ENCODE data around the gene PRCC.
A peak's percentile ranks its signal among the peaks of the same experiment; 100 is the strongest.
"Not testable (repeated sequence)": the region's sequence is repeated elsewhere in the genome, so short reads cannot be mapped to it uniquely, and the experiment has no call there.

PRCC gene

GRCh38 chr1:156744786-156745419 lies 22.4 kb upstream of the PRCC start:
- DNase-seq, result no peak

- DNase-seq, result no peak
These were observed 21.5 kb upstream of the PRCC start for GRCh38 chr1:156745881-156746280.

DNA sequence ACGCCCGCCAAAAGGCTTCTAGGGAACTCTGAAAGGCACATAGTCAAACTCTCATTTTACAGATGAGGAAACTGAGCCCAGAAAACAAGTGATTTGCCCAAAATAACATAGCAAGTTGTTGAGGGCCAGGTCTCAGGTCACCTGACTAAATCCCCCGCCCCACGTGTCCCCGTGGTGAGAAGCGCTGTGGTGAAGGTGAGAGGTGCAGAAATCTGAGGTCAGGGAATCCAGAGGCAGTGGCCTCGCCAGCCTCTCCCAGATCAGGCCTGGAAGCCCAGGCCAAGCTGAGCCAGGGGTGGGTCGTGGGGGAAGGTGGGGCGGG lies 21.0 kb upstream of the PRCC start:
- no peak for DNase-seq

GRCh38 chr1:156746728-156747631 lies 20.4 kb upstream of the PRCC start:
- DNase-seq, result peak; percentile 58

- no peak for DNase-seq
These were observed 19.3 kb upstream of the PRCC start for GRCh38 chr1:156747742-156748669.

DNA sequence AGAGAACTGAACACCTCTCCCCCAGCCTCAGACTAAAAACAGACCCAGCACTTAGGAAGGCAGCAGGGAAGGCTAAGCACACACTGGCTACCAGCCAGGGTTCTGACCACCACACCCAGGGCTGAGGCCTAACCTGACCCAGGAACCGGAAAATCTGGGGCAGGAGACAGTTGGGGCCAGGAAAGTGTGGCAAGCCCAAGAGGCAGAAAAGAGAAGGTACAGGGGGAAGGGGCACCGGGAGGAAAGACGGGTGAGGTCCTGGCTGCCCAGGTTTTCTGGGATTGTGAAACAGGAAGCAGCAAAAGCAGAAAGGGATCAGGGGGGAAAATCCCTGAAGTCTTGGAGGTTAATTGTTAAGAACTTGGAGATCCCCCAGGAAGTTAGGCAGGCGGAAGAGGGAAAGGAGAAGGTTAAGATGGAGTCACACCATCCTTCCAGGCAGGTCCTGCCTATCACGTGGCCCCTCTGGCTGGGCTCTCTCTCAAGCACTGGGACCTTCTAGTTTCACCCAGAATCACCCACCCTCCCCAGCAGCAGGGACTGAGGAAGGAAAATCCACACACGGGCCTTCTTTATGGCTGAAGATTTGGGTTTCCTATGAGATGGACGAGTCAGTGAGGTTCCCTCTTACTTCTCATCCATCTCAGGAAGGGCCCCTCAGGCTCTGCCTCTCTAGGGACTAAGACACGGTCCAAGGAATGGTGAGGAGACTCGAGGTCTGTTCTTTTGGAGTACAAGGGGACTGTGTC lies 18.5 kb upstream of the PRCC start:
- DNase-seq, result peak; percentile 86

GRCh38 chr1:156749419-156750118 lies 17.8 kb upstream of the PRCC start:
- DNase-seq, result no peak

- peak; percentile 39 for DNase-seq
These were observed 17.1 kb upstream of the PRCC start for GRCh38 chr1:156750191-156750672.

- no peak for DNase-seq
These were observed 16.5 kb upstream of the PRCC start for GRCh38 chr1:156750711-156751450.

DNA sequence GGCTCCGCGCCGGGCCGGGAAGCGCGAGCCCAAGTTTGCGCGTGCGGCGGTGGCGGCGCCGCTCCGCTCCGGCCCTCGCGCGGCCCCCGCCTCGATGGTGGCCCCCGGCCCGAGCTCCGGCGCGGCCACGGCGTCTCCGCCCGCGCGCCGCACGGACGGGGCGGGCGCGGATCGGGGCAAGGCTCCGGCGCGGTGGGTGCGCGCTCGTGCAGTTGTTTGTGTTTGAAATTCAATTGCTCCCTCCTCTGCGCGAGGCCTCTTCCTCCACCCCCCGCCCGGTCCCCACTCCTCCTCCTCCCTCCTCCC lies 15.9 kb upstream of the PRCC start, which contains the start of gene HDGF:
TSS of gene HDGF (minus strand) at position 225 of the 306 bp plus-strand sequence. CDS start 246 bp downstream, outside the sequence.
- no peak for DNase-seq

DNA sequence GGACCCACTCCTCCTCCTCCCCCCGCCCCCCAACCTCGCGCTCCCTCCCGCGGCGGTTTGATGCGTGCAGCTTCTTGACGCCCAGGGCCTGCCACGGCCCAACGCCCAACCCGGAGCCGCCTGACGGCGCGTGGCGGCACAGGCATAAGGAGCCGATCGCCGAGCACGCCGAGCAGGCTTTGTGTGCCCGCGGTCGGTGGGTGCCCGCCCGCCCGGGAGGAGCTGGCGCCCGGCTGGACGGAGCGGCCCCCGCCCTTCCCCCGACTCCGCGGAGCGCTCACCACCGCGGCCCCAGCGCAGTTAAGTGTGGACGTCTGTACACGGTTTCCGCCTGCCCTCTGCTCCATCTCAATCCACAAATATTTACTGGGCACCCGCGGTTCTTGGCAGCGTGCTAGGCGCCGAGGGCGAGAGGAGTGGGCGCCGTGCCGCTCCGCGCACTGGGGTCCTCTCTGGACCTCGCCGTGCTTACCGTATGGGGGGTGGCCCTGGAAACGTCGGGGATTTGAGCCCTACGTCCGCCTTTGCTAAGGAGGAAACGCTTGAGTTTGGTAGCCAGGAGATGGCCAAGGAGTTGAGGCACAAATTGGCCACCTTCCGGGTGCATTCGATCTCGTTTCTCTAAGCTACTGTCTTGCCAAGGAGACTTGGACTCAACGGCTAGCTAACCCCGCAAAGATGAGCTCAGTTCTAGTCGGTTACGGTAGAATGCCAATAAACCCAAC lies 15.4 kb upstream of the PRCC start:
- peak; percentile 81 for DNase-seq

DNA sequence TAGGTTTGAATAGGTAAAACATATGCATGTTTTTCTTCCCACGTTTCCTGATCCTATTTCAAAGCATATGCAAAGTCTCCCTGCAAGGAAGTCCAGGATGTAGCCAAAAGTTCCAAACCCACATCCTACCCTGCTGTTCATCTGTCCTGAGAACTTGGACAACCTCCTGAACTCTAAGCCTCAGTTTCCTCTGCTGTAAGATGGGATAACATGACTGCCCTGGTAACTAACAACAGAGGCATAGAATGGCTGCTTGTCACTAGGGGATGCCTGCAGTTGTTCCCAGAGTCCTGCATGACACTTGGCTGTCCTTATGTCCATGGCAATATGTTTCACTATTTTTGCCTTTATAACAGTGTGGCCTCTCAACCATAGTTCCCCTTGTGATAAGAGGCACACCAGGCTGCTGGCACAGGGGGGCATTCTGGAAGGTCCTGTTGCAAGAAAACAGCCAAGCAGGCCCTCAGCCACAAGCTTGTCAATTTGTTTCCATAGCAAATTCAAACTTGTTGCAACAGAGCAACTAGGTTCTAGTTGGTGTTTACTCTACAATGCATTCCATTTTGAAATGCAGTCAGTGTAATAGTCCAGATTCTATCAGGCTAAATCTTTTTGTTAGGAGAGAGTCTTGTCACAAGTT lies 14.4 kb upstream of the PRCC start:
- peak; percentile 47 for DNase-seq

GRCh38 chr1:156754219-156754618 lies 13.1 kb upstream of the PRCC start:
- DNase-seq, result no peak

DNA sequence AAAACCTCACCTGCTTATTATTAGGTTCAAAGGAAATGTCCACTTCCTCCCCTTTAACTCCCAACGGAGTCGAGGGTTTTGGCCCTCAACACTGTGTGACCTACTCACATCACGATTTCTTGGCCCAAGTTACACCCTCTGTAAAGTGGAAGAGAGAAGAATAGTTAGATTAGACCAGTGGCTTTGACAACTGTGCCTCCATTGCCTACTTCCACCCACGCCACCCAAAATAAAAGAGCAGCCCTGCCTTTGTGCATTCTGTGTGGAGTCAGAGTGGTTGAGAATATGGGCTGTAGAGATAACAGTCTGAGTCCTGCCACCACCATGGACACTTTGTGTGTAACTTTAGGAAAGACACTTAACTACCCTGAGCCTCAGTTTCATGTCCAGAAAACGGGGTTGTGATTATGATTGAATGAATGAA lies 11.8 kb upstream of the PRCC start:
- no peak for DNase-seq

DNA sequence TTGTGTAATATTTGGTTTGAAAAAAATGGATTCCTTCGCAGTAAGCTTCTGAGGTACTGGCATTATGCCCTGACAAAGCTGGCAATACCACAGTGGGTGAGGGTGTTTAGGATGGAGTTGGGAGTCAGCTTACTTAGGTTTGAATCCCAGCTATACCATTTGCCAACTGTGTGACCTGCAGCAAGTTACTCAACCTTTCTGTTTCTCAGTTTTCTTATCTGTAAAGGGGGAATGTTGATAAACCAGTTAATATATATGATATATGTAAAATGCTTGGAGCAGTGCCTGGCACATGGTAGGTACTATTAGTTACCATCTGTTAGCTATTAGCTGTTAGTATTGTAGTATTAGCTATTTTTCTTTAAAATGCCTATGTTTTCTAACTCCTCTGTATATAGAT lies 11.0 kb upstream of the PRCC start:
- no peak for DNase-seq

DNA sequence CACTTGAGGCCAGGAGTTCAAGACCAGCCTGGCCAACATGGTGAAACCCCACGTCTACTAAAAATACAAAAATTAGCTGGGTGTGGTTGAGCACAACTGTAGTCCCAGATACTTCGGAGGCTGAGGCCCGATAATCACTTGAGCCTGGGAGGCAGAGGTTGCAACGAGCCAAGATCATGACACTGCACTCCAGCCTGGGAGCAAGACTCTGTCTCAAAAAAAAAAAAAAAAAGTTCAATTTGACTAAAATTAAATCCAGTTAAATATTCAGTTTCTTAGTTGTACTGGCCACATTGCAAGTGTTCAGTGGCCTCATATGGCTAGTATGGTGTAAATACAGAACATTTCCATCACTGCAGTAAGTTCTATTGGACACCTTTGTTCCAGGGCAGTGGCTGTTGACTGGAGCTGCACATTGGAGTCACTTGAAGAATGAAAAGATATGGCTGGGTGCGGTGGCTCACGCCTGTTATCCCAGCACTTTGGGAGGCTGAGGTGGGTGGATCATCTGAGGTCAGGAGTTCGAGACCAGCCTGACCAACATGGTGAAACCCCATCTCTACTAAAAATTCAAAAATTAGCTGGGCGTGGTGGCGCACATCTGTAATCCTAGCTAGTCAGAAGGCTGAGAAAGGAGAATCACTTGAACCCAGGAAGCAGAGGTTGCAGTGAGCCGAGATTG lies 9.6 kb upstream of the PRCC start:
- DNase-seq, result not testable (repeated sequence)

DNA sequence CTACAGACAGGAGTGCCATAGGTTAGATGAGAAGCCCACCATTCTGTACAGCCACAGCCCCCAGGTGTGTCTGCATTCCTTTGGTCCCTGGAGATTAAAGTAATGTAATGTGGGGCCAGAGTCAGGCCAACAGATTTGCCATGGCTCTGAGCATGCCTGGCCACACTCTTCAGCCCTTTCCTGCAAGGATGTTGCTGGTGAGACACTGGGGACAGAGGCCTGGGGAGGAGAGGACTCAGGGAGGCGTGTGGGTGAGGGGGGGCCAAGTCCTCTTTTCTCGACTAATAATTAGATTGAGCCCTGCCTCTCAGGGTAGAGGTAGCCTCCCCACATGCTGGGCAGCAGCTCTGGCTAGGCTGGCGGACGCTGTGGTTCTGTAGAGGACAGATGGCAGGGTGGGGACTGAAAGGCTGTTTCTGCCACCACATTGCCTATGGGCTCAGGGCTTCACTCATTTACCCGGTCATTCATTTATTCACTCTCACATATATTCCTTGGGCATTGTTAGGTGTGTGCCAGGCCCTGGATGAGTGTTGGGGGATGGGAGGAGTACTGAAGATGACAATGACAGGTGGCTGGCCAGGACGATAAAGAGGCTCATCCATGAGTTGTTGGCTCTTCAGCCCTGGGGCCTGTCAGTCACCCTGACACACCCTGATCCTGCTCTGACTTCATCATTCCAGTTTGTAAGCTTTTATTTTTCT lies 7.1 kb upstream of the PRCC start:
- no peak for DNase-seq

- DNase-seq, result no peak
These were observed 6.6 kb upstream of the PRCC start for GRCh38 chr1:156760796-156761104.

GRCh38 chr1:156765136-156765535 lies 2.2 kb upstream of the PRCC start:
- not testable (repeated sequence) for DNase-seq
